Measurements from ENCODE around the gene SLC19A1. TPM values are rescaled to one million over a fixed set of nuclear protein-coding genes. Genes with fewer than 3 reads are reported as not detected.

SLC19A1 gene
- polyA plus RNA-seq, 3 donors, result 25.0 to 53.0 (median 39.9) TPM

DNA sequence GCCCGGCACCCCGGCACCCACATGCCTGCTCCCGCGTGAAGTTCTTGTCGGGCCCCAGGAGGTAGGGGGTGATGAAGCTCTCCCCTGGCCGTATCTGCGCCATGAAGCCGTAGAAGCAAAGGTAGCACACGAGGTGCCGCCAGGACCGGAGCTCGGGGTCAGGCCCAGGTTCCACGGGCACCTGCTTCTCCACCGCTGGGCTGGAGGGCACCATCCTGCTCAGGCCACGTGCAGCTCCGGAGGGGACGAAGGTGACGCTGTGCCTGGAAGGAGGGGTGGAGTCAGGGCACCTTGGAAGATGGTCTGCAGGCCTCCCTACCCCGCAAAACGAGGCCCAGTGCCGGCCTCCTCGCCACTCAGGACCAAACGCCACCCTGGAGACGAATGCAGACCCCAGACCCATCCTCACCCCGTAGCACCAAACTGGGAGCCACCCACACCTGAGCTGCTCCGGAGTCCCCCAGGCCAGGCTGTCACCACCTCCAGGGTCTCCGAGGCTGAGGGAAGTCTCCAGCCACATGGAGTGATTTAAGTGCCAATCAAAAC is 4.4 kb downstream of the SLC19A1 start:
- H3K36me3 ChIP-seq (replicated peaks in 1 of 2; ENCODE audit: control insufficient read depth in 1 of 2, insufficient read depth in 2 of 2, low read length in 2 of 2), result peaks cover 9 to 16% of the 10 kb centered on the region in 2 donors
- H3K27me3 Mint-ChIP-seq (ENCODE audit: low read depth in 3 of 3), result peaks cover 0 to 4% (median 0%) of the 10 kb centered on the region in 3 donors
- H3K27ac ChIP-seq (ENCODE audit: low read depth in 1 of 2, low read length in 2 of 2), result no peak overlapping the region
- H3K27ac Mint-ChIP-seq, result peak overlapping the region in 1 of 7 donors; percentile 5
- peaks cover 54 to 67% of the 10 kb centered on the region in 2 donors for H3K4me1 ChIP-seq (ENCODE audit: control insufficient read depth in 1 of 2, insufficient read depth in 2 of 2, low read length in 2 of 2)
- no peak overlapping the region for H3K4me2 ChIP-seq (replicated peaks; ENCODE audit: extremely low read depth, low read length, poor library complexity, severe bottlenecking)
- no peak overlapping the region for H2AFZ ChIP-seq (ENCODE audit: insufficient read depth, low read depth, low read length, poor library complexity, severe bottlenecking)
- peaks cover 67% of the 10 kb centered on the region for H3K4me1 Mint-ChIP-seq
- H3K4me3 Mint-ChIP-seq, result no peak overlapping the region
- H3K9me3 Mint-ChIP-seq, result no peaks in the 10 kb centered on the region
- peaks cover 16% of the 10 kb centered on the region for H4K20me1 ChIP-seq (ENCODE audit: insufficient read depth, low read length)
- intact Hi-C loops (cut with micrococcal nuclease), result no loop called here
- H3K27me3 ChIP-seq (ENCODE audit: control insufficient read depth in 2 of 2, insufficient read depth in 2 of 2, low read length in 2 of 2), result no peaks in the 10 kb centered on the region
- H3K9ac ChIP-seq (ENCODE audit: insufficient read depth, low read length, poor library complexity, severe bottlenecking), result no peak overlapping the region
- peaks cover 82% of the 10 kb centered on the region for H3K79me2 ChIP-seq (ENCODE audit: insufficient read depth, low read length)
- no peaks in the 10 kb centered on the region for H3K9me3 ChIP-seq (replicated peaks in 1 of 2; ENCODE audit: control insufficient read depth in 1 of 2, insufficient read depth in 1 of 2, low read length in 2 of 2)
- 96% methylated on average over 20 of the region's 27 CpGs for WGBS (ENCODE audit: insufficient coverage)
- H3K4me3 ChIP-seq (replicated peaks in 1 of 3; ENCODE audit: low read depth in 2 of 3, low read length in 3 of 3), result no peak overlapping the region
- TF ChIP-seq, protein P1, sequence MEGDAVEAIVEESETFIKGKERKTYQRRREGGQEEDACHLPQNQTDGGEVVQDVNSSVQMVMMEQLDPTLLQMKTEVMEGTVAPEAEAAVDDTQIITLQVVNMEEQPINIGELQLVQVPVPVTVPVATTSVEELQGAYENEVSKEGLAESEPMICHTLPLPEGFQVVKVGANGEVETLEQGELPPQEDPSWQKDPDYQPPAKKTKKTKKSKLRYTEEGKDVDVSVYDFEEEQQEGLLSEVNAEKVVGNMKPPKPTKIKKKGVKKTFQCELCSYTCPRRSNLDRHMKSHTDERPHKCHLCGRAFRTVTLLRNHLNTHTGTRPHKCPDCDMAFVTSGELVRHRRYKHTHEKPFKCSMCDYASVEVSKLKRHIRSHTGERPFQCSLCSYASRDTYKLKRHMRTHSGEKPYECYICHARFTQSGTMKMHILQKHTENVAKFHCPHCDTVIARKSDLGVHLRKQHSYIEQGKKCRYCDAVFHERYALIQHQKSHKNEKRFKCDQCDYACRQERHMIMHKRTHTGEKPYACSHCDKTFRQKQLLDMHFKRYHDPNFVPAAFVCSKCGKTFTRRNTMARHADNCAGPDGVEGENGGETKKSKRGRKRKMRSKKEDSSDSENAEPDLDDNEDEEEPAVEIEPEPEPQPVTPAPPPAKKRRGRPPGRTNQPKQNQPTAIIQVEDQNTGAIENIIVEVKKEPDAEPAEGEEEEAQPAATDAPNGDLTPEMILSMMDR (IDR thresholded peaks at IDR 0.05), result no peak
- no peak for DNase-seq
- H3K36me3 Mint-ChIP-seq, result peaks cover 17 to 38% of the 10 kb centered on the region in 2 donors

DNA sequence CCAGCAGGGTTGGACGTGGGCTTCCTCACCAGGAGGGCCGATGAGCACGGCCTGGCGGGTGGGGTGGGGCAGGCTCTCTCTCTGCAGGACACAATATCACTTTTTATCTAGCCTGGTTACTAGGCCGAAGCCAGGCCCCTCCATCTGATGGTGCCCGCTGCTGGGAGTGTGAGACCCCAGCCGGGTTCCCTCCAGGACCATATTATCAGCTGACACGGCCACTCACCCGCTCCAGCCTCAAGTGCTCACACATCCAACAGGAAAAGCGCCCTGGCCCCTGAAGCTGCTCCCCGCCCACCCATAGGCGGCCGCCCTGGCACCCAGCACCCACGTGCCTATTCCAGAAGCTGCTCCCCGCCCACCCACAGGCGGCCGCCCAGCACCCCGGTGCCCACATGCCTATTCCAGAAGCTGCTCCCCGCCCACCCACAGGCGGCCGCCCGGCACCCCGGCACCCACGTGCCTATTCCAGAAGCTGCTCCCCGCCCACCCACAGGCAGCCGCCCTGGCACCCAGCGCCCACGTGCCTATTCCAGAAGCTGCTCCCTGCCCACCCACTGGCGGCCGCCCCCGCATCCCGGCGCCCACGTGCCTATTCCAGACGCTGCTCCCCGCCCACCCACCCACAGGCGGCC is 5.0 kb downstream of the SLC19A1 start:
- Histone ChIP-seq H3K4me3 (replicated peaks in 1 of 3; ENCODE audit: low read depth in 2 of 3, low read length in 3 of 3) (no peak overlapping the region), H2AFZ (ENCODE audit: insufficient read depth, low read depth, low read length, poor library complexity, severe bottlenecking) (no peak overlapping the region), H3K36me3 (replicated peaks in 1 of 2; ENCODE audit: control insufficient read depth in 1 of 2, insufficient read depth in 2 of 2, low read length in 2 of 2) (peaks cover 10 to 16% of the 10 kb centered on the region in 2 donors), H3K9ac (ENCODE audit: insufficient read depth, low read length, poor library complexity, severe bottlenecking) (no peak overlapping the region), H3K27me3 (ENCODE audit: control insufficient read depth in 2 of 2, insufficient read depth in 2 of 2, low read length in 2 of 2) (no peaks in the 10 kb centered on the region), H4K20me1 (ENCODE audit: insufficient read depth, low read length) (peaks cover 16% of the 10 kb centered on the region), H3K9me3 (replicated peaks in 1 of 2; ENCODE audit: control insufficient read depth in 1 of 2, insufficient read depth in 1 of 2, low read length in 2 of 2) (no peaks in the 10 kb centered on the region), H3K4me2 (replicated peaks; ENCODE audit: extremely low read depth, low read length, poor library complexity, severe bottlenecking) (no peak overlapping the region), H3K79me2 (ENCODE audit: insufficient read depth, low read length) (peaks cover 84% of the 10 kb centered on the region), H3K27ac (ENCODE audit: low read depth in 1 of 2, low read length in 2 of 2) (no peak overlapping the region), H3K4me1 (ENCODE audit: control insufficient read depth in 1 of 2, insufficient read depth in 2 of 2, low read length in 2 of 2) (peaks cover 59 to 71% of the 10 kb centered on the region in 2 donors)
- intact Hi-C loops (cut with micrococcal nuclease), result no loop called here
- peaks cover 17 to 39% of the 10 kb centered on the region in 2 donors for H3K36me3 Mint-ChIP-seq
- 90% methylated on average over 21 of the region's 37 CpGs for WGBS (ENCODE audit: insufficient coverage)
- peaks cover 0 to 4% (median 0%) of the 10 kb centered on the region in 3 donors for H3K27me3 Mint-ChIP-seq (ENCODE audit: low read depth in 3 of 3)
- no peak for DNase-seq
- H3K4me1 Mint-ChIP-seq, result peaks cover 73% of the 10 kb centered on the region
- no peaks in the 10 kb centered on the region for H3K9me3 Mint-ChIP-seq
- TF ChIP-seq, protein P1 (IDR thresholded peaks at IDR 0.05), result no peak
- no peak overlapping the region for H3K4me3 Mint-ChIP-seq
- H3K27ac Mint-ChIP-seq, result peak overlapping the region in 4 of 7 donors; percentile 57 to 96 (median 94)
